NCI-H2196 treated with DMSO at 0.1 percent for 48 hours (cell line): ENCODE results near the gene ANKRD23.
A peak's percentile ranks its signal among the peaks of the same experiment; 100 is the strongest.
"Not testable (repeated sequence)": the region's sequence is repeated elsewhere in the genome, so short reads cannot be mapped to it uniquely, and the experiment has no call there.

Experiments
- DNase-seq: peaks from one replicate; lab custom pipeline; 2025; ENCODE audit not compliant: unreplicated experiment; lab: John Stamatoyannopoulos, UW

ANKRD23 gene

DNA sequence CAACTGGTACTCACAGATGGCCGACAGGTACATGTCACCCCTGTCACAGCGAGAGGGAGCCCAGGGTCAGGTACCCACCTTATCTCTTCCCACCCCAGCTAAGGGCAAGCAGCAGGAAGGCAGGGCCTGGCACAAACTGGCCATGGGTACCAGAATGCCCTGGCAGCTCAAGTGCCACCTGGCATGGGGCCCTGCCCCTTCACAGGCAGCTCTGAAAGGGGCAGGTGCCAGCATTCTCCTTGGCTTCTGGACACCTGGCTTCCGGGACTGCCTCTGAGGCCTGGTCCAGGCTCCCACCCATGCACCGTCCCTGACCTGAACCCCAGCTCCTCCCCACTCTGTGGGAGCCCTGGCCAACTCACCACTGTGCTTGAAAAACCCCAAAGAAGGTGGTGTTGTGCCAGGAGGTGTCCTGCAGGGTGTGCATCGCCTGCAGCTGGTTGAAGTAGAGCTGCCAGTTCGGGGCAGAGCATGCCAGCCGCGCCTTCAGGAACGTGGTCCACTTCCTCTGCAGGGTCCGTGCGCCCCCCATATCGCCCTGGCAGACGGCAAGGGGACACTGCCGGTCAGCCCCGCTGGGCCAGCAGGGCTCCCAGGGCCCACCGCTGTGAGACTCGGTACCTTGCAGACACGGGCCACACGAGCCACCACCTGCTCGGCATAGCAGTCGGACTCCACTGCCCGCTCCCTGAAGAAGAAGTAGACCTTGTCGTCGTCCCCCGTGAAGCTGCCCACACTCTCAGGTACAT, 20.7 kb upstream of the ANKRD23 start:
- peak; percentile 88 for DNase-seq

DNA sequence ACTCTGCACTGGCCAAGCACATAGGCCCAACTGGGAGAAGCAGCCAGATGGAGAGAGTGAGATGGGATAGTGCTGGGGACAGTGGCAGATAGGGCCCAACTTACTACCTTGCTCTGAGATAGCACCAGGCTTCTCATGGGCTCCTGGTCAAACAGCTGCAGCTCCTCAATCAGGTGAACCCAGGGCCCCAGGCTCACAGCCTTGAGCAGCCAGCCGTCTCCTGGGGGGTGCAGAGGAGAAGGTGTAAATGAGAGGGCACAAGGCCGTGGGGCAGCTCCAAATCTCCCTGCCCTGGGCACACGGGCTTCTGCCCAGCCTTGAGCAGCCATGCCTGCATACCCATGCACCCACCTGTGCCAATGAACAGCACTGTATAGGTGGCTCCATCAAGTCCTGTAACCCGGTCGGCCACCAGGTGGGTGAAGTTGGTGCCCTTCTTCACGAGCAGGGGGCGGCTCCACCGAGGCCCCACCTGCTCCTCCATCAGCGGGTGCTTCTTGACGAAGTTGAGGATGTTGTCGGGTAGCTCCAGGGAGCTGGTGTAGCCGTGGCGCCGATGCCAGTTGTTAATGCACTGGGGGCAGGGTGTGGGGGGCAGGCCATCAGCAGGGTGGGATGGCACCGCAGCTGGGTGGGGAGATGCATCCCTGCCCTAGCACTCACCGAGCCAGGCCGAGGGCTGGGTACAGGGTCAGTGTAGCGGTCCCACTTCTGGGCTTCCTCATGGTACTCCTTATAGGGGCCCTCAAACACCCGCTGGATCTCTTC, 19.9 kb upstream of the ANKRD23 start:
- DNase-seq = no peak

DNA sequence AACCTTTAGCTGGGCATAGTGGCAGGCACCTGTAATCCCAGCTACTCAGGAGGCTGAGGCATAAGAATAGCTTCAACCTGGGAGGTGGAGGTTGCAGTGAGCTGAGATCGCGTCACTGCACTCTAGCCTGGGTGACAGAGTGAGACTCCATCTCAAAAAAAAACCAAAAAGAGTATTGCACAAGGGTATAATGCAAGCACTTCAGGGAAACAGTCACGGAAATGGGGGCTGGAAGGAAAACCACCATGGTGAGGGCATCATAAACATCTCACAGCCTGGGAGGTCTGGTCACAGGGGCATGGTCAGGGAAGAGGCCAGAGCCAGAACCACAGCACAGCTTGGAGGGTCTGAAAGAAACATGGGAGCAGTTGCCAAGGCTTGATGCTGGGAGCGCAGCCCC, 19.2 kb upstream of the ANKRD23 start:
- not testable (repeated sequence) for DNase-seq

DNA sequence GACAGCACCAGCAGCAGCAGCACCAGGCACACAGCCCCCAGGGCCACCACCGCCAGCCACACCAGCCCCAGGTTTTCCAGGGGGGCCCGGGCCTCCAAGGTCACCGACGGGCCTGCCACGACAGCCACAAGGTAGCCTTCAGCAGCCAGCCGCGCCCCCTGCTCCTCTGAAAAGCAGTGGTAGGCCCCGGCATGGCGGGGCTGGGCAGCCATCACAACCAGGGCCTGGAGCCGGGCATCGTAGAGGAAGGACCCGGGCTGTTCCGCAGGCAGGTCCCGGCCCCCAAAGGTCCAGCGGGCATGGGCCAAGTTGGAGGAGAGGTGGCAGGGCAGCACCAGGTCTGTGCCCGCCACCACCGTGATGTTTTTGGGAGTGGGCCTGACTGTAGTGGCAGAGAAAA, 17.3 kb upstream of the ANKRD23 start:
- no peak for DNase-seq

DNA sequence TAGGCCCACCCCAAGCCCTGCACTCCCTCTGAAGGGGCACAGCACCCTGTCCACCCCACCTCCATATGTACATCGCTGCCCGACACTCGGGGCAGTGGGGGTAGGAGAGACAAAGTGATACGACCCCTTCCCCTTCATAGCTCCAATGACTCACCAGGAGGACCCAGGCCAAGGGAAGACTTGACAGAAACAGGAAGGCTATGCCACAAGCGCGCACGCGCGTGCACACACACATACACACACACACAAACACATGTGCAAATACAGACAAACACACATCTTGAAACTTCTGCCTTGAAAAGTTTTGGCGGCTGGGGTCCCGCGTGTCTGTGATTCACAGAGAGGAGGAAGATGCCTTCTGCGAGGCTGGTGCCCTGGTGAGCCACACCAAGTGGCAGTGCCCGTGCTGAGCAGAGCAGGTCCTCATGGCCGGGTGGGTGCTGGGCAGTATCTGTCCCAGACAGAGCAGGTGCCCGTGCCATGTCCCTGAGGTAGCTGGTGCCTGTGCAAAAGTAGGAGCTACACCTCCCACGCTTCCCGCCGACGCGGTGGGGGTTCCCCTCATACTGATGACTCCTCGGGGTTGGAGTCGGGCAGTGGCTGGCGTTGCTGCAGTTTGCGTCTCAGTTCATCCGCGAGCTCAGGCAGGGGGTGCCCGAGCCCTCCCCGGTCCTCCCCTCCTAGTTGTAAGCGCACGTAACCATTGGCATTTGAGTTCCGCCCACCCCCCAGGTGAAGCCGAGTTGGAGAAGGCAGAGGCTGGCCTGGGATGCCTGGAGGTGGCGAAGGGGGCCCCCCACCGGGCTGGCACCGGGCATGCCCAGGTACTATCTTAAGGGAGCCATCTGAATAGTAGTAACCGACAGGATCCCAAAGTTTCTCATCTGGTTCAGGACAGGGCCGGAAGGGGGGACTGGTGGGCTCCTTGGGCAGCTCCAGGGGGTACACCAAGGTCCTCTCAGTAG, 16.5 kb upstream of the ANKRD23 start:
- no peak for DNase-seq

DNA sequence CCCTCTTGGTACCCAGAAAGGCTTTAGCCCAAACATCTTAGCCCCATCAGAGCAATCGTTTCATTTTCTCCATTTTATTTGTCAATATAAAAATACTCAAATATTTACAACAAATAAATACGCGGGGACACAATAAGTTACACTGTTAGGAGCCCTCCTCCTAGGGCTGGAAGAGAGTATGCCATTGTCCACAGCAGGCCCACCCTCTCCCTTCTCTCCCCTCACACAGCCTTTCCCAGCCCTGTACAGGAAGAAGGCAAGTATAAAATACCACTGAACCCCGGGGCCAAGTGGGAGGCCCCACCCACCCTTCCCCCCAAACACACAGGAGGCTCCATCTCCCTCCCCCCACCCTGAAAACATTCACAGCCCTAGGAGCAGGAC, 15.9 kb upstream of the ANKRD23 start:
- no peak for DNase-seq

DNA sequence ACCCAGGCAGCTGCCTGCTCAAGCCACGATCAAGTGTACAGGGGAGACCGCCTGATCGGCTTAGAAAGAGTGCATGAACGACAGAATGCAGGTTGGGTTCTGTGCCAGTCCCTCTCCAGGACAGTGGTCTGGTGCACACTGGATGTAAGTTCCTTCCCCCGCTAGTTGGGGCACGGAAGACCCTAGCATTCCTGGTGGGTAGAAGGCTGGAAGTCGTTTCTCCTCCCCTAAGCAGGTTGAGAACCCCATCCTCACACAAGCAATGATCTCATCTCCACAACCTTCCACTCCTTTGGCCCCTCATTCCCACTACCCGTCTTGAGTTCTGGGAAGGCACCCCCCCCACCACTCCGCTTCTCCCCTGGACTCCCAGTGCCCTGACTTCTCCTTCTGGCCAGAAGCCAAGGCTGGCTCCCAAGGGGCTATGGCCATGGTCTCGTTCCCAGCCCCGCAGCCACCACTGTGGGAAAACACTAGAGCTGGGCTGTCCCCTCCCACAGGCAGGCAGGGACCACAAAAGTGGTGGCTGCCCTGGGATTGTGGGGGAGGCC, 15.4 kb upstream of the ANKRD23 start:
- no peak for DNase-seq

DNA sequence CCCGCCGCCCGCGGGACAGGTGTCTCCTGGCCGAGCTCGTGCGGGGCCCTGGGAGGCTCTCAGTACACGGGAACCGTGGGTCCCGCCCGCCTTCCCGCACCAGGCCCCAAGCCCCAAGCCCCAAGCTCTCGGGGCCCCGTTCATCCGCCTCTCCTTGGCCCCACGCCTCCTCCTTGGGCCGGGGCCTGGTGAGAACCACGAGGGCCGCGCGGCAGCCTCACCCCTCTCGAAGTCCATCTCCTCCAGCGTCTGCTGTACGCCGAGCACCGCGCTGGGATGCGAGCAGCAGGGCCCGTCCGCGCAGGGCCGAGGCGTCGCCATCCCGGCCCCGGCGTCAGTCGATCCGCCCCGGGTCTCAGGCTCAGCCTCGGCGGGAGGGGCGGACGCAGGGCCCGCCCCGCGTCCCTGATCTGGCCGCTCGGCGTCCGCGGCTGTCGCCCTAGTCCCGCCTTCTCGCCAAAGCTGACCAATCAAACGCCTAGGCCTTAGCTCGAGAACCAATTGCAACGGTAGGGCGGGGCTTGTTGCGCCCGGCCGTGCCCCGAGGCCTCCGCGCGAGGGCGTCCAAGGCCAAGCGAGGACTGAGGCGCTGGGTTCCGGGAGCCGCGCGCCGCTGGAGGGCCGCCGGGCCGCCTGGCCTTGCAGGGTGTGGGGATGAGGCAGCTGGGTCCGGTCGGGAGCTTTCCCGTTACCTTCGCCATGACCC, 14.0 kb upstream of the ANKRD23 start, which contains the start of gene ANKRD39:
ANKRD39 (minus strand) TSS at position 350 of the 706 bp plus-strand sequence; CDS start at position 321, 29 bp downstream.
- DNase-seq = peak; percentile 94

DNA sequence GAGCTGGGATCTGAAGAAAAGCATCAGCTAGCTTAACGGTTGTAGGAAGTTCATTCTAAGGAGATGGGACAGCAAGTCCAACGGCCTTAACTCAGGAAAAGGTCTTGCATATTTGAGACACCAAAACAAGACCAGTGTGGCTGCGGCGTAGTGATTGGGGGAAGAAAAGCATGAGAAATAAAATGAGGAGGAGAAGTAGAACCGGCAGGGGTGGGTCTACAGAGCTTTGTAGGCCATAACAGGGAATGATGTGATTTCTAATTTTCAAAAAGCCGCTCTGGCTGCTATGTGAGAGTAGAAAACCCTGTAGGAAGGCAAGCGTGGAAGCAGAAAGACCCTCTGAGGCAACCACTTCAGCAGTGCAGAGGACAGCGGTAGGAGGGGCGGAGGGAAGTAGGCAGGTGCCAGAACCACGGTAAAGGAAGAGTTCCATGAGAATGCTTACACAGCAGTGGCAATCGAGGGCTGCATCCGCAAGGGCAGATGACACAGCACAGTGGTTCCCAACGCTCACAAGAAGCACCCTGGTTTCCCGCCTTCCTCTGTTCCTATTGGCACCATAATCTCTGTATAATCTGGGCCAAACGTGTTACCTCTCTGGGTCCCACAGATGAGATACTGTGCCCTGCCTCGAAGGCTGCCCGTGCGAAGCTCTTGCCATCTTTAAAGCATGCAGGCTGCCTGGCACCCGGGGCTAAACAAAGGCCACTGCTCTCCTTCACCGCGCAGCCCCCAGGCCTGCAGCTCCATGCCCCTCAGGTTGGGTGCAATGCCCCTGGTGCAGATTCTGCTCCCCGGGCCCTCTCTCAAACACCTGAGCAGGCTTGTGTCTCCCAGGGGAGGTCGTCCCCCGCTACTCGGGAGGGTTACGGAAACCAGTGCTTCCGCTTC, 13.2 kb upstream of the ANKRD23 start:
- DNase-seq = no peak

DNA sequence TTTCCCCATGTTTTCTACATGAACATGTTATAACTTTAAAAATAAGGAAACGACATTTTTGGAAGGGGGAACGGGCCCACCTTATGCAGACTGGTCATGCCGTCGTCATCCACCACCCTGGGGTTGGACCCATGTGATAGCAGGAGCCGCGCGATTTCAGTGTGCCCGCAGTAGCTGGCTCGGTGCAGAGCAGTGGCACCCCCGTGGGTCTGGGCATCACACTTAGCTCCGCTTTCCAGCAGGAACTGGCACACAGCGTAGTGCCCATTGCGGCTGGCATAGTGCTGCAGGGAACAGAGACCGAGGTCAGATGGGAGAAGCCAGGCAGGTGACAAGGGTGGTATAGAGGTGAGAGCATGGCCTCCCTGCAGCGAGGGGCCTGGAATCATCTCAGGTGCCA, 9.5 kb upstream of the ANKRD23 start:
- DNase-seq = no peak

DNA sequence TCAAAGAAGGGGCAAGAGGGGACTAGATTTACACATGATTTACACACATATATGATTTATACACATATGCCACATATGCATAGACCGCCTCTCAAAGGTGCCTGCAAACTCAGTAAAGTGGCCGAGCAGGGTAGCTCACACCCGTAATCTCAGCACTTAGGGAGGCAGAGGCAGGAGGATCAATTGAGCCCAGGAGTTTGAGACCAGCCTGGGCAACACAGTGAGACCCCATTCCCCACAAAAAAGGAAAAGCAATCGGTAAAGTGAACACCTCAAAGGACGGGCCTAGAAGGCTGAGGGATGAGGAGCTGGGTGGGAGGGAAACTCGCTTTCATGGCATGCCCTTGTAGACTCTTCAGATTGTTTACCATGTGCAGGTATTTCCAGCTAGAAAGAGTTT, 8.8 kb upstream of the ANKRD23 start:
- no peak for DNase-seq

DNA sequence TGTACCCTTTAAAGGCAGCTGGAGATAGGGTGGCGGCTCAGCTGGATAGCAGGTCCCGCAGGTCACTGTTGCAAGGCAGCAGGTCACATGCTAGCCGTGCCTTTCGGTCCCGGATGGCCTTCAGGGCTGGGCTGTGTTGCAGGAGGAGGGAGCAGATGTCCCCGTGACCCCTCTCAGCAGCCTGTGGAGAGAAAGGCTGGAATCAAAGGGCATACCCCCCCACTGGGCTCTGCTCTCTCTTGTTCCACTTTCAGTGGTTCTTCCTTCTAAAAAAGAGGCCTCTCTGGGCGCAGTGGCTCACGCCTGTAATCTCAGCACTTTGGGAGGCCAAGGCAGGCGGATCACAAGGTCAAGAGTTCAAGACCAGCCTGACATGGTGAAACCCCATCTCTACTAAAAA, 4.4 kb upstream of the ANKRD23 start:
- DNase-seq = no peak

GRCh38 chr2:96847586-96847985, 3.8 kb upstream of the ANKRD23 start:
- DNase-seq = no peak

GRCh38 chr2:96846825-96847224, 3.0 kb upstream of the ANKRD23 start:
- DNase-seq = no peak

DNA sequence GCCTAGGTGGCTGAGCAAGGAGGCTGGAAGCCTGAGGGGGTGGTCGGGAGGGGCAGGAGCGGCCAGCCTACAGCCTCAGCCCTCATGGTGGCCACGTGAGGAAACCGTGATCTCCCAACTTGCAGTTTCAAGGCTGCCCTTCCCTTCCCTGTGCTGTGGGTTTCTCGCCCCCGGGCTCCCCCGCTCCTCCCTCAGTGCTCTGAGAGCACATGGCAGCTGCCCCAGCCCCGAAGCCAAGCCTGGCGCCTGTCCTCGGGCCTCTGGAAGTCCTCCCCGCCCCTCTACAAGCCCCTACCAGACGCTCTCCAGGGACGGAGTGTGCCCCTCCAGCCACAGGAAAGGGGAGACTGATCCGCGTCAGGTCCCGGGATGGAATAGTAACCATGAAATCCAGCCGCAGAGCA, 586 bp upstream of the ANKRD23 start:
- no peak for DNase-seq

- no peak for DNase-seq
Measured at GRCh38 chr2:96842600-96842999, 1.2 kb downstream of the ANKRD23 start.

GRCh38 chr2:96841701-96842495, 1.9 kb downstream of the ANKRD23 start:
- DNase-seq = no peak
